HG03139 (cell line): ENCODE data around the gene LSM2.
"Not testable (repeated sequence)": the region's sequence is repeated elsewhere in the genome, so short reads cannot be mapped to it uniquely, and the experiment has no call there.

Experiments
- ATAC-seq: cut with Tn5 transposase; IDR thresholded peaks from one replicate; pipeline ENCODE4 v1.9.1; 2021; ENCODE audit not compliant: unreplicated experiment

The LSM2 gene

DNA sequence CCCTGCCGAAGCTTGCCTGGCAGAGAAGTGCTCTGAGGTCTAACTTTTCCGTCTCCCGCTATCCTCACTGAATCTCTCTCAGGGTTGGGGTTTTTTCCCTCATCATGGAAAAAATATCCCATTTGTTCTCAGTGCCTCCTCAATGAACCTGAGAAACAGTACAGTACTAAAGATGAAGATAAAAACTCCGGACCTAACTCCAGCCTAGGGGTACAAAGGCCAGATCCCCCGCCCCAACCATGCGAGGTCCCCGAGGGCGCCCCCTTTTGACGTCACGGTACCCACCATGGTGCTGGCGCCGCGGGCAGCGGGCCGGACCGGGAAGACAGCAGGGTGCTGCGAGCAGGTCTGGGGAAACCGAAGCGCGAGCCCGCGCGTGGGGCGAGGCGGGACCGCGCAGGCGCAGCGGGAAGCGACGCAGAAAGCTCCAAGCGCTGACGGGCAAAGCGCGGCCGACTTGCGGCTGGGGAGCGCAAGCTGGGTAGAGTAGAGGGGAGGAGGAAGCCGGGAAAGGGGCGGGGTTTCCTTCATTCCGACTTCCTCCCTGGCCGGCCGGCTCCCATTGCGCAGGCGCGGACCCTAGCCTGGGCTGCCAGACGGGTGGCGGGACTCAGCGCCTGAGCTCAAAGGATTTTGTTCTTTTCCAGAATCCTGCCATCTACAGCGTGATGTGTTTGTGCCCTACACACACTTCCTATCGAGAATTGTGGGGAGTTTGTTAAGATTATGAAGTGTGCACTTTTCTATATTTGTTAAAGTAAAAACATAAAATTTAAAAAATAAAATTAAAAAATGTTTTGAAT is at the start of gene LSM2:
LSM2 (minus strand) TSS at position 497 of the 803 bp plus-strand sequence; CDS start at position 288, 209 bp downstream.
- ATAC-seq = peak; percentile 93

DNA sequence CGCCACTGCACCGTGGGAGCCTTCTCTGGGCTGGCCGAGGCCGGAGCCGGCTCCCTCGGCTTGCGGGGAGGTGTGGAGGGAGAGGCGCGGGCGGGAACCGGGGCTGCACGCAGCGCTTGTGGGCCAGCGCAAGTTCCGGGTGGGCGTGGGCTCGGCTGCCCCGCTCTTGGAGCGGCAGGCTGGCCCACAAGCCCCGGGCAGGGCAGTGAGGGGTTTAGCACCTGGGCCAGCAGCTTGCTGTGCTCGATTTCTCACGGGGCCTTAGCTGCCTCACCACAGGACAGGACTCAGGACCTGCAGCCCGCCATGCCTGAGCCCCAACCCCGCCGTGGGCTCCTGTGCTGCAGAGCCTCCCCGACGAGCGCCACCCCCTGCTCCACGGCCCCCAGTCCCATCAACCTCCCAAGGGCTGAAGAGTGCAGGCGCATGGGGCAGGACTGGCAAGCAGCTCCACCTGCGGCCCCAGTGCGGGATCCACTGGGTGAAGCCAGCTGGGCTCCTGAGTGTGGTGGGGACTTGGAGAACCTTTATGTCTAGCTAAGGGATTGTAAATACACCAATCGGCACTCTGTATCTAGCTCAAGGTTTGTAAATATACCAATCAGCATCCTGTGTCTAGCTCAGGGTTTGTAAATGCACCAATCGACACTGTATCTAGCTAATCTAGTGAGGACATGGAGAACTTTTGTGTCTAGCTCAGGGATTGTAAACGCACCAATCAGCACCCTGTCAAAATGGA is 45.4 kb upstream of the LSM2 start:
- not testable (repeated sequence) for ATAC-seq

DNA sequence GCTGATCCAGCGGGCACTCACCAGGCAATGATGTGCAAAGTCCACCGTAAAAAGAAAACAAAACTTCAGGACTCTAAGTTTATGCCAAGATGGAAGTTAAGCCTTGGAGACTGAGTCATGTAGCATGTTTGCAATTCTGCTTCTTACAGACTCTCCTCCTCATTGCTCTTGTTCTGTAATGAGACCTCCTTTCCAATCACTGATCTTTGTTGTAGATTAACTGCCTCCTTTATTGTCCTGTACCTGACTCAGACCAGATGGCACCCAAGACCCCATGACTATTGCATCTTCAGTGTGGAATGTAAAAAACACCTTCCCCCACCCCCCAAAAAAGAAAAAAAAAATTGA is 44.7 kb upstream of the LSM2 start:
- ATAC-seq = no peak

DNA sequence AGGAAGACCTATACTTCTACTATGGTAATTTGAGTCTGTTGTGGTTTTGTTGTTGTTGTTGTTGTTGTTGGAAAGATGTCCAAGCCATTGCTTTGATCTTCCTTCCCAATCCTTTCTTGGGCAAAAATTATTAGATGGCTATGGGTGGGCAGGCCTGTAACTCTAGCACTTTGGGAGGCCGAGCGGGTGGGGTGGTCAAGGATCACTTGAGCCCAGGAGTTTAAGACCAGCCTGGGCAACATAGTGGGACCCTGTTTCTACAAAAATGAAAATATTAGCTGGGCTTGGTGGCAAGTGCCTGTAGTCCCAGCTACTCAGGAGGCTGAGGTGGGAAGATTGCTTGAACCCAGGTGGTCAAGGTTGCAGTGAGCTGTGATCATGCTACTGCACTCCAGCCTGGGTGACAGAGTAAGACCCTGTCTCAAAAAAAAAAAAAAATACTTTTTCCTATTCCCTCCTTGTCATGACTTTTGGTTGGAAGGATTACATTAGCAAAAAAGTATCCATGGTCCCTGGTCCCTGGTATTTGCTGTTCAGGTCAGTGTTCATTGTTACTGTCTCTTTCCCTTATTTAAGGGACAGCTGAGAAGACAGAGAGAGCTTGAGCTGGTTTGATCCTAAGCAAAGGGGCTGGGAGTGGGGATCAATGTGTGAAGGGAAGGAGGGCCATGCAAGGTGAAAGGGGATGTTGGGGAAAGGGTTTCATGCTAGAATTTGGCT is 44.2 kb upstream of the LSM2 start:
- no peak for ATAC-seq

DNA sequence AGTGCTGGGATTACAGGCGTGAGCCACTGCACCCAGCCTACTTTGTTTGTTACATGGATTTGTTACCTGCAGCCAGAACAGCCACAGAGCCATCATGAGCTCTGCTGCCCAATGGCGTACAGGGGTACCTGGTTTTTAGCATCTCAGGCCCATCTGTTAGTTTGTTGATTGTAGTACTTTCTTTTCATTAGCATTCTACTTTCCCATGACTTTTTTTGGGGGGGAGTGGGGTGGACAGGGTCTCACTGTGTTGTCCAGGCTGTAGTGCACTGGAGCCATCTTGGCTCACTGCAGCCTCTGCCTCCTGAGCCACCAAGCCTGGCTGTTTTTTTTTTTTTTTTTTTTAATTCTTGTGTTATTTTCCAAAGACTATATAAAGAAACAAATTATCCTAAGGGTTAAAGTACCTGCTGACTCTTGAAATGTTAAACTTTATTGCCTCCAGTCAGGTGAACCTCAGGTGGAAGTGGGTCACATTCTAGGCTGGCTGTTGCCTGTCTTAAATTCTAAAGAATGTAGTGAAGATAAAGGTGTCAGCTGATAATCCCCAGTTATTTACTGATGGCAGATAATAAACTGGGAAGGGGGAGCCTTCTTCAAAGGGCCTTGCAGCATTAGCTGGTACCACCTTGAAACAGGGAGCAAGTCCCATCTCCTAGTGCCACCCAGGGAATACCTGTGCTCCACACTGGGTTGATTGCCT is 40.7 kb upstream of the LSM2 start:
- no peak for ATAC-seq

DNA sequence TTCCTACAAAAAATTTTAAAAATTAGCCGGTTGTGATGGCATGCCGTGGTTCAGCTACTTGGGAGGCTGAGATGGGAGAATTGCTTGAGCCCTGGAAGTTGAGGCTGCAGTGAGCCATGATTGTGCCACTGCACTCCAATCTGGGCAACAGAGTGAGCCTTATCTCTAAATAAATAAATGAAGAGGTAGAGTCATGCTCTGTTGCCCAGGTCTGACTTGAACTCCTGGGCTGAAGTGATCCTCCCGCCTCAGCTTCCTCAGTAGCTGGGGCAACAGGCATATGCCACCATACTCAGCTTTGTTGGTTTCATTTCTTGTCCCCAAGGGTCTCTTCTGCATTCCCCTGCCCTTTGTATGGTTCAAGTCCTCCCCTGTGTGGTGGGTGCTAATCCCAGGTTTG is 37.7 kb upstream of the LSM2 start:
- no peak for ATAC-seq

DNA sequence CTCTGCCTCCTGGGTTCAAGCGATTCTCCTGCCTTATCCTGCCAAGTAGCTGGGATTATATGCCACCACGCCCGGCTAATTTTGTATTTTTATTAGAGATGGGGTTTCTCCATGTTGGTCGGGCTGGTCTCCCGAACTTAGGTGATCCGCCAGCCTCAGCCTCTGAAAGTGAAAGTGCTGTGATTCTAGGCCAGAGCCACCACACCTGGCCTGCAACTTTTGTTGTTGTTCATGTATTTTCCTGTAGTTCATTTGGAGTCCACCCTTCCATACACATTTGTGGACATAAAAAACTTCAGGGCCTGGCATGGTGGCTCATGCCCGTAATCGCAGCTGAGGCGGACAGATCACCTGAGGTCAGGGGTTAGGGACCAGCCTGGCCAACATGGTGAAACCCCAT is 35.3 kb upstream of the LSM2 start:
- ATAC-seq = no peak

DNA sequence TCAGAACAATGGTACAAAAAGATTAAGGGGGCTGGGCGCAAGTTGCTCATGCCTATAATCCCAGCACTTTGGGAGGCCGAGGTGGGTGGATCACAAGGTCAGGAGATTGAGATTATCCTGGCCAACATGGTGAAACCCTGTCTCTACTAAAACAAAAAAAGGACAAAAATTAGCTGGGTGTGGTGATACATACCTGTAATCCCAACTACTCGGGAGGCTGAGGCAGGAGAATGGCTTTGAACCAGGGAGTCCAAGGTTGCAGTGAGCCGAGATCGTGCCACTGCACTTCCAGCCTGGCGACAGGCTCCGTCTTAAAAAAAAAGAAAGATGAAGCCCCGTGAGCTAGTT is 33.0 kb upstream of the LSM2 start:
- not testable (repeated sequence) for ATAC-seq

DNA sequence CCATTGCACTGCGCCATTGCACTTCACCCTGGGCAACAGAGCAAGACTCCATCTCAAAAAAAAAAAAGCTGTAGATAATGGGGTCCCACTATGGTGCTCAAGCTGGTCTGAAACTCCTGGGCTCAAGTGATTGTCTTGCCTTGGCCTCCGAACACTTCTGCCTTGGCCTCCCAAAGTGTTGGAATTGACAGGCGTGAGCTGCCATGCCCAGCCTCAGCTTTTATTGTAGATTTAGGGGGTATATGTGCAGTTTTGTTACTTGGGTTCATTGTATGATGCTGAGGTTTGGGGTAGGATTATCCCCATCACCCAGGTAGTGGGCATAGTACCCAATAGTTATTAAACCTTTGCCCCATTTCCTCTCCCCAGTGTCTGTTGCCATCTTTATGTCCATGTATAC is 32.2 kb upstream of the LSM2 start:
- ATAC-seq = no peak

DNA sequence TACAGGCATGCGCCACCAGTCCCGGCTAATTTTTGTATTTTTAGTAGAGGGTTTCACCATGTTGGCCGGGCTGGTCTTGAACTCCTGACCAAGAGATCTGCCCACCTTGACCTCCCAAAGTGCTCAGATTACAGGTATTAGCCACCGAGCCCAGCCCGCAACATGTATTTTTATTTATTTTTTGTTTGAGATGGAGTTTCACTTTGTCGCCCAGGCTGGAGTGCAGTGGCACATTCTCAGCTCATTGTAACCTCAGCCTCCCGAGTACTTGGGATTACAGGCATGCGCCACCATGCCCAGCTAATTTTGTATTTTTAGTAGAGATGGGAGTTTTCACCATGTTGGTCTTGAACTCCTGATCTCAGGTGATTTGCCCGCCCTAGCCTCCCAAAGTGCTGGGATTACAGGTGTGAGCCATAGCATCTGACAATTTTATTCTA is 31.4 kb upstream of the LSM2 start:
- not testable (repeated sequence) for ATAC-seq

DNA sequence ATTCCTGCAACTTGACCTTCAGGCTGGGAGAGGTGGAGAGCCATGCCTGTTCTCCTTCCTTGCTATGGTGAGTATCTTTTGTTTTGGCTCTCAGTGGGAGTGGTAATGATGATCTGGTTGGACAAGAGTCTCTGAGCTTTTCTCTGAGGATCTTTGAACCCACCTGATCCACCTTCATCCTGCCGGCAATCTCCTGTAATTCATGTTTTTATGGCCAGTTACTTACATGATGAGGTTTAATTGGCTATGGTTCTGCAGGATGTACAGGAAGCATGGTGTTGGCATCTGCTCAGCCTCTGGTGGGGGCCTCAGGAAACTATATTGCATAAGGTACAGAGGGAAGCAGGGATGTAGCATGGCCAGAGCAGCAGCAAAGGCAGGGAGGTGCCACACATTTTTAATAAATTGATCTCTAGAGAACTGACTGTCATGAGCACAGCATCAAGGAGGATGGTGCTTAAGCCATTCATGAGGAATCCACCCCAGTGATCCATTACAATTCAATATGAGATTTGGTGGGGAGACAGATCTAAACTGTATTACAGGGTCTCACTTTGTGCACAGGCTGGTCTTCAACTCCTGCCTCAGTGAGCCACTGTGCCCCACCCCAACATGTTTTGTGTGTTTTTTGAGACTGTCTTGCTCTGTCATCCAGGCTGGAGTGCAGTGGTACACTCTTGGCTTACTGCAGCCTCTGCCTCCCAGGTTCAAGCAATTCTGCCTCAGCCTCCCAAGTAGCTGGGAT is 30.8 kb upstream of the LSM2 start:
- no peak for ATAC-seq

DNA sequence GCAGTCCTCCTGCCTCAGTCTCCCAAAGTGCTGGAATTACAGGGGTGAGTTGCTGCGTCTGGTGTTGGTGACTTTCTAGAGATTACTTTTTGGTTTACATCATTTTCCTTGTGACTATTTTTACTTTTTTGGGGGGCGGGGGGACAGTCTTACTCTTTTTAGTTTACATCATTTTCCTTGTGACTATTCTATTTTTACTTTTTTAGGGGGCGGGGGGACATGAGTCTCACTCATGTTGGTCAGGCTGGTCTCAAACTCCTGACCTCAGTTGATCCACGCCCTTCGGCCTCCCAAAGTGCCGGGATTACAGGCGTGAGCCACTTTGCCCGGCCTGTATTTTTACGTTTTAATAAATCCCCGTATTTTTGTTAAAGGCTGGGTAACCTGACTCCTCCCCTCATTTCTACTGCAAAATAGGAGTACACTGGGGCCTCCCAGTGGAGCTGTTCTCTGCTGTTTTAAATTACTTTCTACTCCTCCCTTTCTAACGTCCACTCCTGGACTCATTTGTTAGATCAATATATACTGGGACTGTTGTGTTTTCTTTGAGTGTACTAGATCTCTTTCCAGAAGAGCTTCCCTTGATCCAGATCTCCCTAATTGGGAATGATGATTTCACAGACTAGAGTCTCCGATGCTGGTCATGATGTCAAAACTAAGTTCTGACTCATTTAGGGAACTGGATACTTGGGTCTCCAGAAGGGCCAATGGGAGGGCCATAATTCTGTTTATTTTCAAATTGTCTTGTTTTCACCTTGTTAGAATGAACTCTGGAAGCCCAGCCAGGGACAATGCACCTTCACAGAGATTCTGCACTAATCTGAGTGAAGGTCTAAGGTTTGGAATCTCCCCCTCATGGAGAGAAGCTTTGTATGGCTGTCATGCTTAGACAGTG is 30.0 kb upstream of the LSM2 start:
- no peak for ATAC-seq

DNA sequence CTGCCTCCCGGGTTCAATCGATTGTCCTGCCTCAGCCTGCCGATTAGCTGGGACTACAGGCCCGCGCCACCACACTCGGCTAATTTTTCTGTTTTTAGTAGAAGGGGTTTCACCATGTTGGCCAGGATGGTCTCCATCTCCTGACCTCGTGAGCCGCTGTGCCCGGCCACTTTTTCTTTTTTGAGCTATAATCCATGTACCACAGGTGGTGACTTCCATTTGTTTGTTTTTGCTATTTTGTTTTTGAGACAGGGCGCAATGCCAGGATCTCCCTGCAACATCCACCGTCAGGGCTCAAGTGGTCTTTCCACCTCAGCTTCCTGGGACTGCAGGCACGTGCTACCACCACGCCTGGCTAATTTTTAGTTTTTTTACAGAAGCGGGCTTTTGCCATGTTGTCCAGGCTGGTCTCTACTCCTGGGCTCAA is 29.3 kb upstream of the LSM2 start:
- no peak for ATAC-seq

DNA sequence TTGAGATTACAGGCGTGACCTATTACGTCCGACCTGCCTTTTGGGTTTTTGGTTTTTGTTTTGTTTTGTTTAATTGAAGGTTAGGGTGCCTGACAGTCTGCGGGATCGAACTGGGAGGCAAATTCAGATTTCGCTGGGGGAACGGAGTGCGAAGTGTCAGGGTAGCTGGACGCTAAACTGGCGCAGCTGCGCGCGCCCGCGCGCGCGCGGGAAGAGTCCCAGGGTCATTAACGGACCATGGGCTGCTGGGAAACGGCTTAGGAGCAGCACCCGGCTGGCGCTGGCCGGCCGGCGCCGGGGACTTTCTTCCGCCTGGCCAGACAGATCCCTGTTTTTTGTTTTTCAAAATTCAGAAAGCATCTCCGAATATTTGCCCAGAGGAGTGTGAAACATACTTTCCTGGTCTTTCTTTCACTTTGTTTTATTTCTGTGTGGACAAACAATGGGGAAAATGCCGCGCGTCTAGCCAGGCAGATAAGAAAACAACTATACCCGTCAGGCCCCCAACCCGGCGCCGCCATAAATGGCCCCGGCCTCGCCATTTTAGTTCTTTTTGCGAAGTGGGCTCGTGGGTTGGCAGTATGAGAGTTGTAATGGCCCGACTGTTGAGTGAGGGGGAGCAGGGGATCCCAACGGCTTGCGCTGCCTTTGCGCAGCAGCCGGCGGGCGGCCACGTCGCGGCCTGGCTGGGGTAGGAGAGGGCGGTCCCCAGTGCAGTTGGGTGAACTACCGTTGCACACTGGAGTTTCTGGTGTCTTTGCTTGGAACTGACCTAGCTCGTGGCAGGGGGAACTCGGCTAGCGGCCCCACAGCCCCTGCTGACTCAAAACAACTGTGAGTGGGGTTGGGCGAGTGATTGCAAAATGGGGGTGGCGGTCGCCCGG is 27.8 kb upstream of the LSM2 start:
- peak; percentile 37 for ATAC-seq

DNA sequence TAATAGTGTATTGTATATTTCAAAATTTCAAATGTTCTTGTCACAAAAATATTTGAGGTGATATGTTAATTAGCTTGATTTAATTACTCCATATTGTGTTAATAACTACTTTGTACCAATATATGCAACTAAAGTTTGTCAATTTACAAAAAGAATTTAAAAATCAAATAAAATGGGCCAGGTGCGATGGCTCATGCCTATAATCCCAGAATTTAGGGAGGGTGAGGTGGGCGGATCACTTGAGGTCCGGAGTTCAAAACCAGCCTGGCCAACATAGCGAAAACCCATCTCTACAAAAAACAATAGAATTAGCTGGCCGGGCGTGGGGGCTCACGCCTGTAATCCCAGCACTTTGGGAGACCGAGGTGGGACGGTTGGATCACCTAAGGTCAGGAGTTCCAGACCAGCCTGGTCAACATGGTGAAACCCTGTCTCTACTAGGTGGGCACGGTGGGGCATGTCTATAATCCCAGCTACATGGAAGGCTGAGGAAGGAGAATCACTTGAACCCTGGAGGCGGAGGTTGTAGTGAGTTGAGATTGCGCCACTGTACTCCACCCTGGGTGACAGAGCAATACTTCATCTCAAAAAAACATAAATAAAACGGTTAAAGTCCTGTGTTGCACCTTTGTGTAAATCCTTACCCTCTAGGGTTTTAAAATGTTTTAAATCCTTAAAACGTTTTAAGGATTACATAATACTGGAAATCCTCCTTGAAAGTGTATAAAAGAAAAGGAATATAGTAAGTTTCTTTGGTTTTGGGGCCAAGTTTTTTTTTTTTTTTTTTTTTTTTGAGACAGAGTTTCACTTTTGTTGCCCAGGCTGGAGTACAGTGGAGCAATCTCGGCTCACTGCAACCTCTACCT is 24.8 kb upstream of the LSM2 start:
- ATAC-seq = no peak

DNA sequence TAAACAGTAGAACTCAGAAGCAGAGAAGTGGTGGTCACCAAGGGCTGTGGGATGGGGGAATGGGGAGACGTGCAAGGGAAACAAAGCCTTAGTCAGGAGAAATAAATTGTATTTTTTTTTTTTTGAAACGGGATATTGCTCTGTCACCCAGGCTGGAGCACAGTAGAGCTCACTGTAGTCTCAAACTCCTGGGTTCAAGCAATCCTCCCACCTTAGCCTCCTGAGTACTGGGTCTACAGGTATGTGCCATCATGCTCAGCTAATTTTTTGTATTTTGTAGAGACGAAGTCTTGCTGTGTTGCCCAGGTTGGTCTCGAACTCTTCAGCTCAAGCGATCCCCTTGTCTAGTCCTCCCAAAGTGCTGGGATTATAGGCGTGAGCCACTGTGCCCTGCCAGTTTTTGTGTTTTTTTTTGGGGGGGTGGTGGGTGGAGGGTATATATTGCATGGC is 24.1 kb upstream of the LSM2 start:
- no peak for ATAC-seq

DNA sequence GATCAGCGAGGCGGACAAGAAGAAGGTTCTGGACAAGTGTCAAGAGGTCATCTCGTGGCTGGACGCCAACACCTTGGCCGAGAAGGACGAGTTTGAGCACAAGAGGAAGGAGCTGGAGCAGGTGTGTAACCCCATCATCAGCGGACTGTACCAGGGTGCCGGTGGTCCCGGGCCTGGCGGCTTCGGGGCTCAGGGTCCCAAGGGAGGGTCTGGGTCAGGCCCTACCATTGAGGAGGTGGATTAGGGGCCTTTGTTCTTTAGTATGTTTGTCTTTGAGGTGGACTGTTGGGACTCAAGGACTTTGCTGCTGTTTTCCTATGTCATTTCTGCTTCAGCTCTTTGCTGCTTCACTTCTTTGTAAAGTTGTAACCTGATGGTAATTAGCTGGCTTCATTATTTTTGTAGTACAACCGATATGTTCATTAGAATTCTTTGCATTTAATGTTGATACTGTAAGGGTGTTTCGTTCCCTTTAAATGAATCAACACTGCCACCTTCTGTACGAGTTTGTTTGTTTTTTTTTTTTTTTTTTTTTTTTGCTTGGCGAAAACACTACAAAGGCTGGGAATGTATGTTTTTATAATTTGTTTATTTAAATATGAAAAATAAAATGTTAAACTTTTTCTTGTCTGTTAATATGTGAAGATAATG is 23.0 kb upstream of the LSM2 start:
- no peak for ATAC-seq
